Measurements from ENCODE around the gene TAF11.
A peak's percentile ranks its signal among the peaks of the same experiment; 100 is the strongest.
"Not testable (repeated sequence)": the region's sequence is repeated elsewhere in the genome, so short reads cannot be mapped to it uniquely, and the experiment has no call there.

The TAF11 gene

GRCh38 chr6:34901930-34902329 lies 14.1 kb upstream of the TAF11 start:
- DNase-seq = no peak

DNA sequence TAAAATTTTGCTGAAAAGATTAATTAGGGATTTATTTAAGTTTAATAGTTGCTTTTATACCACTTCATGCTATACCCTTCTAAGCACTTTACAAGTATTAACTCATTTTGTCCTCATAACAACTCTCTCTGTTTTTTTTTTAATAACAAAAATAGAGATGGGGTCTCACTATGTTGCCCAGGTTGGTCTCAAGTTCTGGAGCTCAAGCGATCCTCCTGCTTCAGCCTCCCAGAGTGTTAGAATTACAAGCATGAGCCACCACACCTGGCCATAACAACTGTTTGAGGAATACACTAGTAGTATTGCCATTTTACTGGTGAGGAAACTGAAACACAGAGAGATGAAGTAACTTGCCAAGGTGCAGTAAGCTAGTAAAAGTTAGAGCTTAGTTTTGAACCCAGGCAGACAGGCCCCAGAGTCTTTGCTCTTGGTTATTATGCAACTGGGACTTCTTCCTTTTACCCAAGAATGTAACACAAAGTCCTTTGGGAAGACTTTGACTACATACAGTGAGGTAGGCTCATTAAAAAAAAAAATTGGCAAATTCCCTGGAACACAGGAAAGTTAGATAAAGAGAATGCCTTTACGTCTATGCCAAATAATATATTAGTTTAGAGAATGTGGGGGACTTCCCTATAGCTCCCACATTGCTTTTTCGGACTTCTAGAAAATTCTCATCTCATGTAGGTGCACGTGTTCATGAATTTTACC lies 12.6 kb upstream of the TAF11 start:
- no peak for DNase-seq

DNA sequence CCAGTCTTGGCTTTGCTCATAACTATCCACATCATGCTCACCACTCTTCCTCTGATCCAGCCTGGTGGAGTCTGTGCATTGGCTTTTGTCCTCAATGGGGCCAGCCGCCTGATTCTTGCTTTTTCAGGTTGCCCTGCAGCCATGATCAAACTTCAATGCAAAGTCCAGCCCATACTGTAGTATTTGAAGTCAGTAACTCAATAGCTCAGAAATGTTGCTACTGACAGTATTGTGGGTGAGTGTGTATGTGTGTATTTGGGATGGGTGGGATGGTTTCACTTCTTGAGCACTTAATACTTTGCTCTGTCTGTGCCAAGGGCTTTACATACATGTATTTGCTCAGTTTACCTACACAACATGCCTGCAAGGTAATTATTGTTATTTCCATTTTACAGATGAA lies 11.9 kb upstream of the TAF11 start:
- DNase-seq = not testable (repeated sequence)

- DNase-seq = no peak
Measured at GRCh38 chr6:34897716-34898115, 9.9 kb upstream of the TAF11 start.

- DNase-seq = no peak
Measured at GRCh38 chr6:34897130-34897529, 9.3 kb upstream of the TAF11 start.

GRCh38 chr6:34894693-34895092 lies 6.9 kb upstream of the TAF11 start:
- no peak for DNase-seq

GRCh38 chr6:34891296-34891695 lies 3.5 kb upstream of the TAF11 start:
- no peak for DNase-seq

- DNase-seq = no peak
Measured at GRCh38 chr6:34890533-34890925, 2.7 kb upstream of the TAF11 start.

- DNase-seq = peak; percentile 91
Measured at GRCh38 chr6:34888874-34889555, 1.2 kb upstream of the TAF11 start, which contains the start of gene ANKS1A. Gene ANKS1A, plus strand, starts transcription at chr6:34889255. Its CDS starts 148 bp downstream, at chr6:34889403.

GRCh38 chr6:34888514-34888856 lies 643 bp upstream of the TAF11 start:
- no peak for DNase-seq

GRCh38 chr6:34885837-34886236 lies 2.0 kb downstream of the TAF11 start:
- DNase-seq = not testable (repeated sequence)

- no peak for DNase-seq
Measured at GRCh38 chr6:34884996-34885395, 2.8 kb downstream of the TAF11 start.

- not testable (repeated sequence) for DNase-seq
Measured at GRCh38 chr6:34884073-34884472, 3.8 kb downstream of the TAF11 start.

DNA sequence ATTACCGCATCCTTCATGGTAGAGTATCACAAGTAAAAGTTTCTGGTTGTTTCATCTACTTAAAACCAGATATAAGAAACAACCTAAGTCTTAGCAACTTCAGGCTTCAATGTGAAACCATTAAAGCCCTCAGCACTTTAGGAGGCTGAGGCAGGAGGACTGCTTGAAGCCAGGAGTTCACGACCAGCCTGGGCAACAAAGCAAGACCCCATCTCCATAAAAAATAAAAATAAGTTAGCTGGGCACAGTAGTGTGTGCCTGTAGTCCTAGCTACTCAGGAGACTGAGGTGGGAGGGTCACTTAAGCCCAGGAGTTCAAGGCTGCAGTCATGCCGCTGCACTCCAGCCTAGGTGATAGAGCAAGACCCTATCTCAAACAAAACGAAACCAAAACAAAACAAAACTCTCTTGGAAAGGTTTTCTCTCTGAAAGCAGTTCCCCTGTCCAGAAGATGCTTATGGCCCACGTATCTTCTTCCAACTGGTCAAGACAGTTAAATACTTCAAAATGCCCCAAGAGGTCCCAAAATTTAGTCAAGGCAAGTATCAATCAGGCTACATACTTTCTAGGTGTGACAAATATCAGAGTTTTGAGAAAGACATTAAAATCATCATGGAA lies 9.9 kb downstream of the TAF11 start:
- DNase-seq = no peak

DNA sequence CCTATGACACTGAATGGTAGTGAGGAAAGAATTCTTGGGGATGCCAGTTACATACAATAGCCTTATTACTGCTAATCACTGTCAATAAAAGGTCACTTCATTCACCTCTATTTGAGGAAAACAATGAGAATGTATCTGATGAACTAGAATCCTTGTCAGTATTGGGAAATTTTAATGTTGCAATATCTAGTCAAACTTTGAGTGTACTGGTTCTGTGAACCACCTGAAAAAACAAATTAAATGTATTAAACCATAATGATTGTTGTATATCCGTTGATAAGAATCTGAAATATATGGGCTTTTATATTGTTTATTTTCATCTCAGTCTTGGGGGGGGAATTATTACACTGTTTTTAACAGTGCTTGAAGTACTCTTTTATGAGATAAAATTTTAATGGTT lies 10.6 kb downstream of the TAF11 start:
- no peak for DNase-seq

DNA sequence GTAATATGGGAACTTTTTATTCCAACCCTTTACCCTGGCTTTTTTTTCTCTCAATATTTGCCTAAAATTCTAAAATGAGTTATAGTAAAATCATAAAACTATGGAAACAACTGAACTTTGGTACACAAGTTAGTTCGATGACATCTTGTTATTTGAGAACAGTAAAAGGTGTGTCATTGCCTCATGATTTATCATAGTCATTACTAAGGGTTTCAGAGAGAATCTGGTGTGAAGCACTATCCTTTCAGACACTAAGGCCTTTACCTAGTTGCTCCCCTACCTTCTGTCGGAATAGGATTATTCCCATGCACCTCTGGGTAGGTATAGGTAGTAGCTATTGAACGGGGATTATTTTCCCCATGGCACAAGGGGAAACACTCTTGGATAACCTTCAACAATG lies 11.4 kb downstream of the TAF11 start:
- DNase-seq = no peak

DNA sequence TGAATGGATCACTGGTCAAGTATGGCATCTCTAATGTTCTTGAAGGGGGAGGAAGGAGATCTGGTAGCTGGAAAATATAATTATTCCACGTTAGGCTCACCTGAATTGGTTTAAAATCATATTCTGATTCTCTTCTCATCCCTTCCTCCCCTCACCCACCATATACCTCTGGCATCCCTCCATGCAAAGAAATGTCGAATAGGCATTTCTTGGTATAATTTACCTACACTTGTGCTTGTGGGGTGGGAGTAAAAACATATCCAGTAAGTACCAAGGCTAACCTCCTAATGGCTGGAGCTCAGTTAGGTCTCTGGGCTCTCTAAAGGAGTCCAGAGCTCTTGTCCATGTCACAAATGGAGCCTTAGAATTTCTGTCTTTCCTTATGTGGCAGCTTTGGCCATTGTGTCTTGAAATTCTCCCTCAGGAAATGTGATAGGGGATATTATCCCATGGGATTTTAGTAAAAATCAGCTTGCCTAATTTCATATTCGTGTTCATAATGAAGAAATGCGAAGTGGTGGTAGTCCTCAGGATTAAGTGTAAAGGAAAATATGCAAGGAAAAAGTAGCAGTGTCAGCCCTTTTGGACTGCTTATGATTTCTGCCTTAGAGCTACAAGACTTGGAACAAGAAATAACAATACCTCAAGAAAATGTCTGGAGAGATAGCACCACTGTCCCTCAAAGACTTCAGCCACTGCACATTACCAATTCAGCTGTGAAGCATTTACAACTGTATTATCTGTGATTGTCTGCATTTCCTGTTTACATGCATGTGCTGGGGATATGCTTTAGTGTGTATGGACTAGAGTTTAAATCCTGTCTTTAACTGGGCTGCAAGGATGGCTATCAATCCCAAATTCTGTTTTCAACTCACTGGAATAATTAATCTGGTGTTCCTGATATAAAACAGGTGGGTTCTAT lies 12.3 kb downstream of the TAF11 start:
- DNase-seq = no peak

DNA sequence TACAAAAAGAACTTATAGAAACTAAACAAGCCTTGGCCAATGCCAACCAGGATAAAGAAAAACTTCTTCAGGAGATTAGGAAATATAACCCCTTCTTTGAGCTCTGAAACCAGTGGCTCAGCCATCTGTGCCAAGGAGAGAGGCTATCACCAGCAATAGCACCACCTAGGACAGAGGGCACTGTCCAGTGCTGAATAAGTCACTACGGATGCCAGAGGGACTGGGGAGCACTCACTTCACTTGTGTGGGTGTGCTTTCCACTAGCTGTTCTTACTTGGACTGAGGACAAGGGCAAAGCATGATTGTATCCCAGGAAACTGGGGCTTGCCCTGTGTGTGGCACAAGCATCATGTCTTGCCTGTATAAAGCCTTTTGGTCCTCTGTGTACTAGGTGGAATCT lies 15.5 kb downstream of the TAF11 start:
- no peak for DNase-seq

- DNase-seq = no peak
Measured at GRCh38 chr6:34871853-34872252, 16.0 kb downstream of the TAF11 start.

DNA sequence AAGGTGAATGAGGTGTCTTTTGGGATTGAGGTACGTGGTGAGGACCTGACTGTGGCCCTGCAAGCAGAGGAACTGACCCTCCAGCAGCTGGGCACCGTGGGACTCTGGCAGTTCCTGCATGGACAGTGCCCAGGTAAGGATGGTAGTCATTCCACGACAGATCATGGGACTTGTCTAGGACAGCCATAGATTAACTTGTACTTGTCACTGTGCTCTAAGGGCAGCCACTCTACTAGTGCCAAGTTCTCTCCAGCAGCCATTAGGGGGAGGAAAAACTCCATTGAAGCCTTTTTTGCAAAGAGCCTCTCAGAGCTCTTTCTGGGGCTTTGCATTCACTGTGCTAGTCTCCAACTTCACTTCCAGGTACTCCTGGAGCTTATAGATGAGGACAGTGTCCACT lies 20.4 kb downstream of the TAF11 start:
- DNase-seq = no peak

DNA sequence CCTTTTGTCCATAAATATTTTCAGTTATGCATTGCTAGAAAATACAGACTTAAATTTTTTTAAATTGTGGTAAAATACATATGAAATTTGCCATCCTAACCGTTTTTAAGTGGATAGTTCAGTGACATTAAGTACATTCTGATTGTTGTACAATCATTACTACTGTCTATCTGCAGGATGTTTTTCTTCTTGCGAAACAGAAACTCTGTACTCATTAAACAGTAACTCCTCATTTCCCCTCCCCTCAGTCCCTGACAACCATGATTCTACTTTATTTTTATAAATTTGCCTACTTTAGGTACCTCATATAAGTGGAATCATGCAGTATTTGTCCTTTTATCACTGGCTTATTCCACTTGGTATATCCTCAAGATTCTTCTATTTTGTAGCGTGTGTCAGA lies 21.3 kb downstream of the TAF11 start:
- no peak for DNase-seq

DNA sequence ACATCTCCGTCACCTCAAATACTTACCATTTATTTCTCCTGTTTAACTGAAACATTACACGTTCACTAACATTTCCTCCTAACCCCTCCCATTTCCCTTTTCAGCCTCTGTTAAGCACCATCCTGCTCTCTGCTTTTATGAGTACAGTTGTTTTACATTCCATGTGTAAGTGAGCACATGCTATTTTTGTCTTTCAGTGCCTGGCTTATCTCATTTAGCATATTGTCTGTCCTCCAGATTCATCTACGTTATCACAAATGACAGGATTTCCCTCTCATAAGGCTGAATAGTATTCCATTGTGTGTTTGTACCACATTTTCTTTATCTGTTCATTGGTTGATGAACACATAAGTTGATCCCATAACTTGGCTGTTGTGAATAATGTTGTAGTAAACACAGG lies 22.7 kb downstream of the TAF11 start:
- DNase-seq = no peak

GRCh38 chr6:34864007-34864406 lies 23.8 kb downstream of the TAF11 start:
- DNase-seq = no peak
